Psoas muscle (tissue), 8 donors: Measurements from ENCODE around the gene EPM2A. TPM values are rescaled to one million over a fixed set of nuclear protein-coding genes. Genes with fewer than 3 reads are reported as not detected.
"Not testable (repeated sequence)": the region's sequence is repeated elsewhere in the genome, so short reads cannot be mapped to it uniquely, and the experiment has no call there.

ENCODE experiments used
- ATAC-seq, 4 donors: fragments of 200-7000 bp; cut with Tn5 transposase; one replicate each; pipeline ENCODE4 v1.9.1; 2020; ENCODE audit warnings: moderate library complexity in 3 of 4, mild to moderate bottlenecking in 2 of 4
- DNase-seq, 2 donors: peaks; one replicate each; pipeline ENCODE4 v3.0.0-alpha.2; 2020
- H3K27ac ChIP-seq: fragments of 200-600 bp; one replicate; pipeline ENCODE4 v1.8.0; 2022
- H3K27me3 ChIP-seq, 3 donors: fragments of 200-600 bp in 1 of 3; one replicate each; pipeline versions ENCODE4 v1.6.1 to v1.8.0; 2013 to 2022; ENCODE audit warnings: low read length in 2 of 3, mild to moderate bottlenecking in 2 of 3, moderate library complexity in 1 of 3; ENCODE audit not compliant: insufficient read depth in 3 of 3
- H3K36me3 ChIP-seq, 2 donors: fragments of 200-600 bp in 1 of 2; one replicate each; pipeline versions ENCODE4 v1.6.1 to v1.8.0; 2013 to 2022; ENCODE audit warnings: low read depth in 1 of 2, mild to moderate bottlenecking in 1 of 2, moderate library complexity in 1 of 2; ENCODE audit not compliant: insufficient read depth in 1 of 2
- H3K4me1 ChIP-seq: fragments of 200-600 bp; one replicate; pipeline ENCODE4 v1.8.0; 2022
- H3K4me3 ChIP-seq: fragments of 200-600 bp; one replicate; pipeline ENCODE4 v1.8.0; 2022; ENCODE audit warnings: mild to moderate bottlenecking
- H3K9me3 ChIP-seq: fragments of 200-600 bp; one replicate; pipeline ENCODE4 v1.8.0; 2022
- CTCF ChIP-seq: fragments of 200-600 bp; IDR thresholded peaks from one replicate; pipeline ENCODE4 v1.8.0; 2022; ENCODE audit warnings: antibody characterized with exemption
- WGBS, 3 donors: extraction: QIAGEN DNeasy Blood & Tissue Kit; methylation state at CpG; one replicate each; pipeline versions ENCODE4 v1.1.6 to v1.1.7; 2013; 5-methylcytosine and 5-hydroxymethylcytosine counted together
- intact Hi-C, 2 donors: fragments of 100-400 bp; cut with DNase I; formaldehyde crosslinking; loops; one replicate each; pipeline versions ENCODE4 v1.11.0 to v1.14.2; 2022
- polyA plus RNA-seq, 3 donors: library from polyadenylated mRNA; stranded (reverse); fragments of 200-250 nt; gene quantifications; one replicate each; pipeline ENCODE4 v1.2.3, GENCODE V29; 2013
- total RNA-seq, 4 donors: library from RNA; stranded (reverse); fragmentation: NEBNext Ultra II Directional in 2 of 4; extraction: Animal tissue kit (Norgen Biotek cat#: 25700) in 2 of 4; gene quantifications; one replicate each; pipeline versions ENCODE4 v1.2.1 to v1.2.4, GENCODE V29; 2021 to 2023
- donor health status: healthy with polysubstance abuse.
- donor health status: DM: no; HTN: no; CAD: no; lungs with moderate emphysema.
- donor health status: Bipolar disorder and iron deficiency.
- donor health status: healthy.
- donor health status: DM: yes; HTN: yes; CAD: no.
- donor health status: DM: no; HTN: no; CAD: no.
- donor health status: DM: no; HTN: no; CAD: no.
- donor health status: DM: yes; HTN: yes; CAD: no.

The EPM2A gene
- total and polyA plus RNA-seq, 7 donors: 30.1 to 88.4 (median 67.6) TPM

- no peaks in the 10 kb centered on the region for H3K27me3 ChIP-seq
- DNase-seq: no peak
- no peak for TF ChIP-seq CTCF
- no peak overlapping the region for H3K27ac ChIP-seq
- H3K4me1 ChIP-seq: peaks cover 15% of the 10 kb centered on the region
- intact Hi-C loops: no loop called here
- H3K4me3 ChIP-seq: no peak overlapping the region
- no peaks in the 10 kb centered on the region for H3K36me3 ChIP-seq
- H3K9me3 ChIP-seq: no peaks in the 10 kb centered on the region
- no peak for ATAC-seq
Observed at GRCh38 chr6:145699462-145699861, 35.9 kb downstream of the EPM2A start.

GRCh38 chr6:145697401-145697800, 37.9 kb downstream of the EPM2A start:
- ATAC-seq, H3K27me3 ChIP-seq, H3K36me3 ChIP-seq, H3K9me3 ChIP-seq, intact Hi-C loops, H3K4me1 ChIP-seq, H3K27ac ChIP-seq, DNase-seq, H3K4me3 ChIP-seq: not testable (repeated sequence)
- 96 to 98% (median 98%) methylated on average over 12 of the region's 12 CpGs for WGBS, 3 donors

GRCh38 chr6:145694083-145694737, 41.1 kb downstream of the EPM2A start:
- 45 to 74% (median 52%) methylated on average over 4 of the region's 4 CpGs for WGBS, 3 donors
- intact Hi-C loops: no loop called here
- H3K4me3 ChIP-seq: no peak overlapping the region

GRCh38 chr6:145690969-145691368, 44.4 kb downstream of the EPM2A start:
- intact Hi-C loops: no loop called here
- 90 to 97% (median 96%) methylated on average over 2 of the region's 2 CpGs for WGBS, 3 donors
- no peak overlapping the region for H3K4me3 ChIP-seq
- no peak for TF ChIP-seq CTCF
- DNase-seq (no peak), ATAC-seq (no peak)
- H3K4me1 ChIP-seq: peaks cover 18% of the 10 kb centered on the region
- H3K27me3 ChIP-seq: no peaks in the 10 kb centered on the region
- H3K27ac ChIP-seq: no peak overlapping the region
- no peaks in the 10 kb centered on the region for H3K36me3 ChIP-seq
- peaks cover 5% of the 10 kb centered on the region for H3K9me3 ChIP-seq

More at GRCh38 chr6:145694083-145694737, 41.1 kb downstream of the EPM2A start:
- Histone ChIP-seq H3K36me3 (no peaks in the 10 kb centered on the region), H3K27ac (no peak overlapping the region), H3K4me1 (peaks cover 3% of the 10 kb centered on the region), H3K9me3 (peaks cover 5% of the 10 kb centered on the region), H3K27me3 (no peaks in the 10 kb centered on the region)
- TF ChIP-seq CTCF: no peak
- ATAC-seq (peak; percentile 53 to 71 (median 68)), DNase-seq (no peak)

GRCh38 chr6:145689529-145689928, 45.8 kb downstream of the EPM2A start:
- TF ChIP-seq CTCF: no peak
- Histone ChIP-seq H3K36me3 (peaks cover 0 to 9% of the 10 kb centered on the region in 2 donors), H3K4me1 (peaks cover 21% of the 10 kb centered on the region), H3K9me3 (peaks cover 5% of the 10 kb centered on the region), H3K27me3 (no peaks in the 10 kb centered on the region), H3K27ac (no peak overlapping the region), H3K4me3 (no peak overlapping the region)
- DNase-seq (no peak), ATAC-seq (no peak)
- intact Hi-C loops: no loop called here
- 94 to 100% (median 98%) methylated on average over 2 of the region's 2 CpGs for WGBS, 3 donors
